ENCODE results near the gene WWC1. TPM values are rescaled to one million over a fixed set of nuclear protein-coding genes. Genes with fewer than 3 reads are reported as not detected.
A peak's percentile ranks its signal among the peaks of the same experiment; 100 is the strongest.

Gene WWC1
- 48.1 and 48.6 TPM in 2 replicates for polyA plus RNA-seq (2013)

DNA sequence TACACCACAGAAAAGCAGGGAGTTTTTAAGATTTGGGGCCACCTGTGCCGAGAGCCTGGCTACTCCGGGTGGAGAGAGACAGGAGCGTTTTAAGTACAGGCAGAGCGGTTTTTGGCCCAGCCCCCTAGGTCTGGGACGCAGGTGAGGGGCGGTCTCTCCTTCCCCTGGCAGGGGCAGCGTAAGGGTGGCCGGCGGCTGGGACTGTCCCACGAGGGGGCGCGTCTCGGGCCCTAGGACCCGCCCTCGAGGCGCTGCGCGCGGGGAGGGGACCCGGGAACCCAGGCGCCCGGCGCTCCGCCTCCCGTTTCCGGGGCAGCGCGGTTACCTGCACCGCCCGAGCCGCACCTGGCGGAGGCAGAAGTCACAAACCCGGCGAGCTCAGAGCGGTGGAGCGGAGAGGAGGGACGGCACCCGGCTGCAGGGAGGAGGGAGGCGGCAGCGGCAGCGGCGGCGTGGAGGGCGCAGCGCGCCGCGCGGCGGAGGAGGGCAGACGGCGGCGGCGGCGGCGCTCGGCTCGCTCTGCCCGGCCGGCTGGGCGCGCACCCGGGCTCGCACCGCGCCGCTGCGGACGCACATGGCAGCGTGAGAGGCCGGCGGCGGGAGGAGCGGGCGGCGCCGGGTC lies at the start of gene WWC1:
WWC1 (plus strand) TSS at position 304 of the 622 bp plus-strand sequence. CDS start 508 bp downstream, outside the sequence.
- H2AFZ ChIP-seq (ENCODE audit: insufficient read depth, low read length, poor library complexity): peak within 1 kb of the TSS; percentile 78
- H3K79me1 ChIP-seq (ENCODE audit: low read length): peaks cover 34% of the 10 kb centered on the region
- no CpG with 5 or more reads among the region's 77 CpGs for WGBS (ENCODE audit: extremely low coverage, insufficient coverage, insufficient read length)
- H2BK120ac ChIP-seq (ENCODE audit: insufficient read depth, low read length, poor library complexity): peak within 1 kb of the TSS; percentile 37
- H3K4ac ChIP-seq (ENCODE audit: low read depth, low read length): peak within 1 kb of the TSS; percentile 66
- H2BK12ac ChIP-seq (ENCODE audit: low read length): peak within 1 kb of the TSS; percentile 51
- peak within 1 kb of the TSS; percentile 47 for H3K18ac ChIP-seq (ENCODE audit: low read length)
- H3K23ac ChIP-seq (ENCODE audit: low read length): no peak within 1 kb of the TSS
- H3K27me3 ChIP-seq (ENCODE audit: insufficient read depth, low read length): no peaks in the 10 kb centered on the region
- peak within 1 kb of the TSS; percentile 23 for H3K9ac ChIP-seq (ENCODE audit: low read length)
- peak within 1 kb of the TSS; percentile 64 for H3K14ac ChIP-seq (ENCODE audit: low read length)
- H3K4me2 ChIP-seq (ENCODE audit: low read length): peak within 1 kb of the TSS; percentile 84
- DNase-seq: peak; percentile 91 to 93
- H3K4me3 ChIP-seq (ENCODE audit: low read depth, low read length): peak within 1 kb of the TSS; percentile 81
- no peaks in the 10 kb centered on the region for H3K36me3 ChIP-seq (ENCODE audit: control insufficient read depth in 1 of 2, insufficient read depth in 2 of 2, low read length in 2 of 2)
- H2BK5ac ChIP-seq (ENCODE audit: low read depth, low read length, poor library complexity): peak within 1 kb of the TSS; percentile 41
- H4K12ac ChIP-seq (ENCODE audit: low read depth, low read length): peak within 1 kb of the TSS; percentile 39
- H3K9me3 ChIP-seq (ENCODE audit: insufficient read depth, low read depth, low read length): no peaks in the 10 kb centered on the region
- H3K4me1 ChIP-seq (ENCODE audit: control insufficient read depth in 1 of 2, insufficient read depth in 2 of 2, low read length in 2 of 2): peaks cover 25 to 38% of the 10 kb centered on the region in 2 experiments
- peak within 1 kb of the TSS; percentile 51 for H3K27ac ChIP-seq (ENCODE audit: low read depth, low read length)
- H3K79me2 ChIP-seq (ENCODE audit: control insufficient read depth, insufficient read depth, low read length, poor library complexity): peaks cover 10% of the 10 kb centered on the region
- peak within 1 kb of the TSS; percentile 67 for H4K91ac ChIP-seq (ENCODE audit: low read depth, low read length)
- peak within 1 kb of the TSS; percentile 42 for H2AK5ac ChIP-seq (ENCODE audit: low read length)
- peak within 1 kb of the TSS; percentile 70 for H4K8ac ChIP-seq (ENCODE audit: low read depth, low read length)

DNA sequence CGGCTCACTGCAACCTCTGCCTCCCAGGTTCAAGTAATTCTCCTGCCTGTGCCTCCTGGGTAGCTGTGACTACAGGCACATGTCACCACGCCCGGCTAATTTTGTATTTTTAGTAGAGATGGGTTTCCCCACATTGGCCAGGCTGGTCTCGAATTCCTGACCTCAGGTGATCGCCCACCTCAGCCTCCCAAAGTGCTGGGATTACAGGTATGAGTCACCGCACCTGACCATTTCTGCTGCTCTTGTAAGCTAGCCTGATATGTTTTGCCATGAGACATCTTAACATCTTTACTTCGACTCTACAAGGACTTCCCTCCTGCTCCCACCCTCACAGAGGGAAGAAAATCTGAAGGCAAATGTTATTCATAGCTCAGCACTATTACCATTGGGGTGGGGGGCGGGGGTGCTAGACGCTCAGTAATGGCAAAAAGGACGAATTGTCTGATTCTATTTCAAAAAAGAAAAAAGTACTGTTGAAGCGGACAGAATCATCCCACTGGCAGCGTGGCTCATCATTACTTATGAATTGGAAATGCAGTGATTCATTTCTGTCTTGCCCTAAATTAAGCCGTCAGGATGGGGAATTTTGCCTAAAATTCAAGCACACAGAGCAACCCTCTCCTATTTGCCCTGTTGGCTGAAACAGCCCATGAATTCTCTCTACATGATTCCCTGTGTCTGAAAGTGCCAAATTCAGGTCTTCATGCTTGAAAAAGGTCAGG lies 46.4 kb upstream of the WWC1 start:
- peaks cover 5% of the 10 kb centered on the region for H3K9me3 ChIP-seq (ENCODE audit: insufficient read depth, low read depth, low read length)
- DNase-seq: no peak
- no peak overlapping the region for H4K91ac ChIP-seq (ENCODE audit: low read depth, low read length)
- H3K27me3 ChIP-seq (ENCODE audit: insufficient read depth, low read length): no peaks in the 10 kb centered on the region
- H3K23ac ChIP-seq (ENCODE audit: low read length): no peak overlapping the region
- no peak overlapping the region for H2AK5ac ChIP-seq (ENCODE audit: low read length)
- no peak overlapping the region for H3K14ac ChIP-seq (ENCODE audit: low read length)
- no peak overlapping the region for H4K12ac ChIP-seq (ENCODE audit: low read depth, low read length)
- H4K8ac ChIP-seq (ENCODE audit: low read depth, low read length): no peak overlapping the region
- no peaks in the 10 kb centered on the region for H3K79me2 ChIP-seq (ENCODE audit: control insufficient read depth, insufficient read depth, low read length, poor library complexity)
- WGBS (ENCODE audit: extremely low coverage, insufficient coverage, insufficient read length): no CpG with 5 or more reads among the region's 13 CpGs
- H2BK120ac ChIP-seq (ENCODE audit: insufficient read depth, low read length, poor library complexity): no peak overlapping the region
- H3K9ac ChIP-seq (ENCODE audit: low read length): no peak overlapping the region
- H2BK5ac ChIP-seq (ENCODE audit: low read depth, low read length, poor library complexity): no peak overlapping the region
- no peak overlapping the region for H3K18ac ChIP-seq (ENCODE audit: low read length)
- H3K36me3 ChIP-seq (ENCODE audit: control insufficient read depth in 1 of 2, insufficient read depth in 2 of 2, low read length in 2 of 2): peaks cover 5 to 9% of the 10 kb centered on the region in 2 experiments
- H3K4me3 ChIP-seq (ENCODE audit: low read depth, low read length): no peak overlapping the region
- H2BK12ac ChIP-seq (ENCODE audit: low read length): no peak overlapping the region
- no peak overlapping the region for H3K4ac ChIP-seq (ENCODE audit: low read depth, low read length)
- no peak overlapping the region for H2AFZ ChIP-seq (ENCODE audit: insufficient read depth, low read length, poor library complexity)
- H3K4me2 ChIP-seq (ENCODE audit: low read length): no peak overlapping the region
- H3K27ac ChIP-seq (ENCODE audit: low read depth, low read length): no peak overlapping the region
- H3K79me1 ChIP-seq (ENCODE audit: low read length): no peaks in the 10 kb centered on the region
- no peaks in the 10 kb centered on the region for H3K4me1 ChIP-seq (ENCODE audit: control insufficient read depth in 1 of 2, insufficient read depth in 2 of 2, low read length in 2 of 2)

DNA sequence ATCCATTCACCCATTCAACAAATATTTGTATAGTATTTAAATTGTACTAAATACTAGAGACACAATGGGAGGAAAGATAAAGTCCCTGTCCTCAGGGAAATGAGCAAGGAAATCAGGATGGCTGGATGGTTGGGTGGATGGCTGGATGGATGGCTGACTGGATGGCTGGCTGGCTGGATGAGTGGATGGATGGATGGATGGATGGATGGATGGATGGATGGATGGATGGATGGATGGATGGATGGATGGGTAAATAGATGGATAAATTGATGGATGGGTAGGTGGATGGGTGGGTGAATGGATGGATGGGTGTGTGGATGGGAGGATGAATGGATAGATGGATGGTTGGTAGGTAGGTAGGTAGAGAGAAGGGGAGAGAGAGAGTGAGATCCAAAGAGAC lies 41.5 kb upstream of the WWC1 start:
- H3K4me2 ChIP-seq (ENCODE audit: low read length): no peak overlapping the region
- H3K27me3 ChIP-seq (ENCODE audit: insufficient read depth, low read length): no peaks in the 10 kb centered on the region
- H3K9ac ChIP-seq (ENCODE audit: low read length): no peak overlapping the region
- H2BK12ac ChIP-seq (ENCODE audit: low read length): no peak overlapping the region
- H3K9me3 ChIP-seq (ENCODE audit: insufficient read depth, low read depth, low read length): peaks cover 5% of the 10 kb centered on the region
- H2AK5ac ChIP-seq (ENCODE audit: low read length): no peak overlapping the region
- no peak overlapping the region for H4K91ac ChIP-seq (ENCODE audit: low read depth, low read length)
- peaks cover 5 to 9% of the 10 kb centered on the region in 2 experiments for H3K36me3 ChIP-seq (ENCODE audit: control insufficient read depth in 1 of 2, insufficient read depth in 2 of 2, low read length in 2 of 2)
- DNase-seq: no peak
- no peaks in the 10 kb centered on the region for H3K79me2 ChIP-seq (ENCODE audit: control insufficient read depth, insufficient read depth, low read length, poor library complexity)
- no peak overlapping the region for H2BK5ac ChIP-seq (ENCODE audit: low read depth, low read length, poor library complexity)
- no peak overlapping the region for H3K4ac ChIP-seq (ENCODE audit: low read depth, low read length)
- no peak overlapping the region for H3K27ac ChIP-seq (ENCODE audit: low read depth, low read length)
- no peaks in the 10 kb centered on the region for H3K4me1 ChIP-seq (ENCODE audit: control insufficient read depth in 1 of 2, insufficient read depth in 2 of 2, low read length in 2 of 2)
- no peak overlapping the region for H3K14ac ChIP-seq (ENCODE audit: low read length)
- H3K23ac ChIP-seq (ENCODE audit: low read length): no peak overlapping the region
- no peaks in the 10 kb centered on the region for H3K79me1 ChIP-seq (ENCODE audit: low read length)
- H2BK120ac ChIP-seq (ENCODE audit: insufficient read depth, low read length, poor library complexity): no peak overlapping the region
- H2AFZ ChIP-seq (ENCODE audit: insufficient read depth, low read length, poor library complexity): no peak overlapping the region
- H4K8ac ChIP-seq (ENCODE audit: low read depth, low read length): no peak overlapping the region
- H4K12ac ChIP-seq (ENCODE audit: low read depth, low read length): no peak overlapping the region
- no peak overlapping the region for H3K18ac ChIP-seq (ENCODE audit: low read length)
- H3K4me3 ChIP-seq (ENCODE audit: low read depth, low read length): no peak overlapping the region

DNA sequence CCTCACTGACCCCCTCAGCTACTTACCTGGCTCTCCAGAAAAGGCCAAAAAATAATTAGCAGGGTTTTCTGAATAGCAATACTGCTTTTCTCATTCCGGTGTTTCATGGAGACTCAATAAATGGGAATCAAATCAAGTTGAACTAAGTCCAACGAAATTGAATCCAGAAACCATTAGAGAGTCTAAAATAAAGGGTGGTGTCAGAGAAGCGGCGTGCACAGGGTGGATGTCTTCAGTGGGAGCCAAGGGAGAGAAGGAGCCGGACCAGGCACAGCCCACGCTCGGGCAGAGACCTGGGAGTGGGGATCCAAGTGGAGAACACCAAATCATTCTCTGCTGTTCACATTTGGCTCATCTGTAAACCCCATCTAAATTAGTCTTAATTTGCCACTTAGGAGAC lies 40.2 kb upstream of the WWC1 start:
- Histone ChIP-seq H3K23ac (ENCODE audit: low read length) (no peak overlapping the region), H3K9ac (ENCODE audit: low read length) (no peak overlapping the region), H3K36me3 (ENCODE audit: control insufficient read depth in 1 of 2, insufficient read depth in 2 of 2, low read length in 2 of 2) (peaks cover 5 to 9% of the 10 kb centered on the region in 2 experiments), H3K4me3 (ENCODE audit: low read depth, low read length) (no peak overlapping the region), H3K9me3 (ENCODE audit: insufficient read depth, low read depth, low read length) (peaks cover 5% of the 10 kb centered on the region), H3K27me3 (ENCODE audit: insufficient read depth, low read length) (no peaks in the 10 kb centered on the region), H3K4me2 (ENCODE audit: low read length) (no peak overlapping the region), H3K14ac (ENCODE audit: low read length) (no peak overlapping the region), H3K18ac (ENCODE audit: low read length) (no peak overlapping the region), H2BK120ac (ENCODE audit: insufficient read depth, low read length, poor library complexity) (no peak overlapping the region), H4K91ac (ENCODE audit: low read depth, low read length) (no peak overlapping the region), H2AK5ac (ENCODE audit: low read length) (no peak overlapping the region), H3K79me1 (ENCODE audit: low read length) (no peaks in the 10 kb centered on the region), H2AFZ (ENCODE audit: insufficient read depth, low read length, poor library complexity) (no peak overlapping the region), H3K27ac (ENCODE audit: low read depth, low read length) (no peak overlapping the region), H3K4ac (ENCODE audit: low read depth, low read length) (no peak overlapping the region), H3K4me1 (ENCODE audit: control insufficient read depth in 1 of 2, insufficient read depth in 2 of 2, low read length in 2 of 2) (no peaks in the 10 kb centered on the region), H3K79me2 (ENCODE audit: control insufficient read depth, insufficient read depth, low read length, poor library complexity) (no peaks in the 10 kb centered on the region), H4K8ac (ENCODE audit: low read depth, low read length) (no peak overlapping the region), H4K12ac (ENCODE audit: low read depth, low read length) (no peak overlapping the region), H2BK5ac (ENCODE audit: low read depth, low read length, poor library complexity) (no peak overlapping the region), H2BK12ac (ENCODE audit: low read length) (no peak overlapping the region)
- no CpG with 5 or more reads among the region's 7 CpGs for whole genome bisulfite sequencing (ENCODE audit: extremely low coverage, insufficient coverage, insufficient read length)
- no peak for DNase-seq

Measured in trophoblast cell (in vitro differentiated cells and primary cell).